Measurements from ENCODE around the gene CFDP1.

Gene CFDP1

DNA sequence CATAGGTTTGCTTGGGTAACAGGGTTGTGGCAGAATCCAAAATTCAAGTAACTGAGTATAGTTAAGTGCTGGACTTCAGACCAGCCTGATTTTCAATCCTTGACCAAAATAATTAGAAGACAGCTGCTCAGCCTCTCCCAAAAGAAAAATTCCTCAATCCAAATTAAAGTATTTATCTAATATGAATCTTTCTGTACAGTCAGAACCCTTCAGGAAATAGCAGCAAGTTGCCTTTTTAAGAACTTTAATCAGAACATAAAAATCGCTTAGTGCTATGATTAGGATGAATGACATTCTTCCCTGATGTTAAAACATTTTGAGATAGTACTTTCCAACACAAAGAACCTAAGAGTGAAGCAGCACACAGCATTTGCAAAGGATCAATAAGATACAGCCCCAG, 50.2 kb downstream of the CFDP1 start:
- TF ChIP-seq, protein P1, sequence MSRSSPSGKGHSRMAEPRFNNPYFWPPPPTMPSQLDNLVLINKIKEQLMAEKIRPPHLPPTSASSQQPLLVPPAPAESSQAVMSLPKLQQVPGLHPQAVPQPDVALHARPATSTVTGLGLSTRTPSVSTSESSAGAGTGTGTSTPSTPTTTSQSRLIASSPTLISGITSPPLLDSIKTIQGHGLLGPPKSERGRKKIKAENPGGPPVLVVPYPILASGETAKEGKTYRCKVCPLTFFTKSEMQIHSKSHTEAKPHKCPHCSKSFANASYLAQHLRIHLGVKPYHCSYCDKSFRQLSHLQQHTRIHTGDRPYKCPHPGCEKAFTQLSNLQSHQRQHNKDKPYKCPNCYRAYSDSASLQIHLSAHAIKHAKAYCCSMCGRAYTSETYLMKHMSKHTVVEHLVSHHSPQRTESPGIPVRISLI (tag by site-specific recombination; IDR thresholded peaks at IDR 0.05), result no peak
- TF ChIP-seq ZNF510 (tag by site-specific recombination; IDR thresholded peaks at IDR 0.05; ENCODE audit: insufficient replicate concordance) (no peak), ZNF239 (tag by site-specific recombination; IDR thresholded peaks at IDR 0.05) (no peak), ZNF211 (tag by site-specific recombination; IDR thresholded peaks at IDR 0.05; ENCODE audit: low read depth) (no peak), ZNF596 (tag by site-specific recombination; IDR thresholded peaks at IDR 0.05) (no peak), ZNF19 (tag by site-specific recombination; IDR thresholded peaks at IDR 0.05; ENCODE audit: low read depth) (no peak), ZNF350 (tag by site-specific recombination; IDR thresholded peaks at IDR 0.05) (no peak), ZNF792 (tag by site-specific recombination; IDR thresholded peaks at IDR 0.05) (no peak), ZNF114 (tag by site-specific recombination; IDR thresholded peaks at IDR 0.05) (no peak), EGR2 (tag by site-specific recombination; IDR thresholded peaks at IDR 0.05; ENCODE audit: low read depth) (no peak), KLF8 (tag by site-specific recombination; IDR thresholded peaks at IDR 0.05) (no peak)
- TF ChIP-seq, protein P2, sequence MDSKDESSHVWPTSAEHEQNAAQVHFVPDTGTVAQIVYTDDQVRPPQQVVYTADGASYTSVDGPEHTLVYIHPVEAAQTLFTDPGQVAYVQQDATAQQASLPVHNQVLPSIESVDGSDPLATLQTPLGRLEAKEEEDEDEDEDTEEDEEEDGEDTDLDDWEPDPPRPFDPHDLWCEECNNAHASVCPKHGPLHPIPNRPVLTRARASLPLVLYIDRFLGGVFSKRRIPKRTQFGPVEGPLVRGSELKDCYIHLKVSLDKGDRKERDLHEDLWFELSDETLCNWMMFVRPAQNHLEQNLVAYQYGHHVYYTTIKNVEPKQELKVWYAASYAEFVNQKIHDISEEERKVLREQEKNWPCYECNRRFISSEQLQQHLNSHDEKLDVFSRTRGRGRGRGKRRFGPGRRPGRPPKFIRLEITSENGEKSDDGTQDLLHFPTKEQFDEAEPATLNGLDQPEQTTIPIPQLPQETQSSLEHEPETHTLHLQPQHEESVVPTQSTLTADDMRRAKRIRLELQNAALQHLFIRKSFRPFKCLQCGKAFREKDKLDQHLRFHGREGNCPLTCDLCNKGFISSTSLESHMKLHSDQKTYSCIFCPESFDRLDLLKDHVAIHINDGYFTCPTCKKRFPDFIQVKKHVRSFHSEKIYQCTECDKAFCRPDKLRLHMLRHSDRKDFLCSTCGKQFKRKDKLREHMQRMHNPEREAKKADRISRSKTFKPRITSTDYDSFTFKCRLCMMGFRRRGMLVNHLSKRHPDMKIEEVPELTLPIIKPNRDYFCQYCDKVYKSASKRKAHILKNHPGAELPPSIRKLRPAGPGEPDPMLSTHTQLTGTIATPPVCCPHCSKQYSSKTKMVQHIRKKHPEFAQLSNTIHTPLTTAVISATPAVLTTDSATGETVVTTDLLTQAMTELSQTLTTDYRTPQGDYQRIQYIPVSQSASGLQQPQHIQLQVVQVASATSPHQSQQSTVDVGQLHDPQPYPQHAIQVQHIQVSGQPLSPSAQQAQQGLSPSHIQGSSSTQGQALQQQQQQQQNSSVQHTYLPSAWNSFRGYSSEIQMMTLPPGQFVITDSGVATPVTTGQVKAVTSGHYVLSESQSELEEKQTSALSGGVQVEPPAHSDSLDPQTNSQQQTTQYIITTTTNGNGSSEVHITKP (tag by site-specific recombination; IDR thresholded peaks at IDR 0.05), result no peak
- TF ChIP-seq, protein P3, sequence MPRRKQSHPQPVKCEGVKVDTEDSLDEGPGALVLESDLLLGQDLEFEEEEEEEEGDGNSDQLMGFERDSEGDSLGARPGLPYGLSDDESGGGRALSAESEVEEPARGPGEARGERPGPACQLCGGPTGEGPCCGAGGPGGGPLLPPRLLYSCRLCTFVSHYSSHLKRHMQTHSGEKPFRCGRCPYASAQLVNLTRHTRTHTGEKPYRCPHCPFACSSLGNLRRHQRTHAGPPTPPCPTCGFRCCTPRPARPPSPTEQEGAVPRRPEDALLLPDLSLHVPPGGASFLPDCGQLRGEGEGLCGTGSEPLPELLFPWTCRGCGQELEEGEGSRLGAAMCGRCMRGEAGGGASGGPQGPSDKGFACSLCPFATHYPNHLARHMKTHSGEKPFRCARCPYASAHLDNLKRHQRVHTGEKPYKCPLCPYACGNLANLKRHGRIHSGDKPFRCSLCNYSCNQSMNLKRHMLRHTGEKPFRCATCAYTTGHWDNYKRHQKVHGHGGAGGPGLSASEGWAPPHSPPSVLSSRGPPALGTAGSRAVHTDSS (tag by site-specific recombination; IDR thresholded peaks at IDR 0.05), result no peak
- TF ChIP-seq, protein P4, sequence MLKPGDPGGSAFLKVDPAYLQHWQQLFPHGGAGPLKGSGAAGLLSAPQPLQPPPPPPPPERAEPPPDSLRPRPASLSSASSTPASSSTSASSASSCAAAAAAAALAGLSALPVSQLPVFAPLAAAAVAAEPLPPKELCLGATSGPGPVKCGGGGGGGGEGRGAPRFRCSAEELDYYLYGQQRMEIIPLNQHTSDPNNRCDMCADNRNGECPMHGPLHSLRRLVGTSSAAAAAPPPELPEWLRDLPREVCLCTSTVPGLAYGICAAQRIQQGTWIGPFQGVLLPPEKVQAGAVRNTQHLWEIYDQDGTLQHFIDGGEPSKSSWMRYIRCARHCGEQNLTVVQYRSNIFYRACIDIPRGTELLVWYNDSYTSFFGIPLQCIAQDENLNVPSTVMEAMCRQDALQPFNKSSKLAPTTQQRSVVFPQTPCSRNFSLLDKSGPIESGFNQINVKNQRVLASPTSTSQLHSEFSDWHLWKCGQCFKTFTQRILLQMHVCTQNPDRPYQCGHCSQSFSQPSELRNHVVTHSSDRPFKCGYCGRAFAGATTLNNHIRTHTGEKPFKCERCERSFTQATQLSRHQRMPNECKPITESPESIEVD (tag by site-specific recombination; IDR thresholded peaks at IDR 0.05), result no peak
- Histone ChIP-seq H3K36me3 (ENCODE audit: control insufficient read depth in 2 of 2, insufficient read depth in 1 of 2, low read length in 2 of 2) (peaks cover 0 to 4% of the 10 kb centered on the region in 2 experiments; a peak in 2 of 3 replicates), H3K27ac (ENCODE audit: extremely low read depth, low read depth, low read length) (no peak overlapping the region), H3K4me1 (ENCODE audit: control insufficient read depth, insufficient read depth, low read length) (no peaks in the 10 kb centered on the region), H3K4me3 (ENCODE audit: low read depth, low read length) (no peak overlapping the region), H3K9me3 (ENCODE audit: control insufficient read depth, insufficient read depth, low read depth, low read length) (no peaks in the 10 kb centered on the region)
- CTCF ChIA-PET, result interaction anchor here (1.1 to 2.6 kb wide), 3 partner anchors 82 to 184 kb away, joined by 3 to 15 read pairs (median 9); no protein-coding TSS in a partner anchor
- POLR2A ChIA-PET, result no interaction called here

DNA sequence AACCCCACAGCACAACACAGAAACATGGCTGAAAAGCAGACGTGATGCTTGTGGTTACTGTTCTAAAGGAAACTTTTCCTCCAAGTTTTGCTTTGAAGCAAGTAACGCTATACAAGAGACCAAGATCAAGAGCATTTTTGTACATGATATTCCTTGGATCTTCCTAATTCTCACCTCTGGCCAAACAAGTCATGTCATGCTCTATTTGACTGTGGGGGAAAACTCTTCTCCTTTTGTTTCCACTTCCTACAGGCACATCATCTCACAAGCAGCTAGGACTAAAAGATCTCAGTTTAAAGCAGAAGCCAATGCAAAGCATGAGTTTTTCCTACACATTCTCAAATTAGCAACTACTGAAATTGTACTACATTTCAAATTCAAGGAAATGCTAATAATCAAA, 50.7 kb downstream of the CFDP1 start:
- ChIA-PET POLR2A (no interaction called here), CTCF (interaction anchor here (1.1 to 2.6 kb wide), 3 partner anchors 82 to 183 kb away, joined by 3 to 15 read pairs (median 9); no protein-coding TSS in a partner anchor)
- H3K9me3 ChIP-seq (ENCODE audit: control insufficient read depth, insufficient read depth, low read depth, low read length), result no peaks in the 10 kb centered on the region
- peaks cover 0 to 3% of the 10 kb centered on the region in 2 experiments; a peak in 2 of 3 replicates for H3K36me3 ChIP-seq (ENCODE audit: control insufficient read depth in 2 of 2, insufficient read depth in 1 of 2, low read length in 2 of 2)
- no peak overlapping the region for H3K27ac ChIP-seq (ENCODE audit: extremely low read depth, low read depth, low read length)
- no peaks in the 10 kb centered on the region for H3K4me1 ChIP-seq (ENCODE audit: control insufficient read depth, insufficient read depth, low read length)
- no peak overlapping the region for H3K4me3 ChIP-seq (ENCODE audit: low read depth, low read length)
- TF ChIP-seq MYNN (tag by site-specific recombination; IDR thresholded peaks at IDR 0.05; ENCODE audit: borderline replicate concordance) (no peak), ZNF529 (tag by site-specific recombination; IDR thresholded peaks at IDR 0.05; ENCODE audit: insufficient replicate concordance) (no peak), ZNF239 (tag by site-specific recombination; IDR thresholded peaks at IDR 0.05) (no peak), ZNF664 (tag by site-specific recombination; IDR thresholded peaks at IDR 0.05) (no peak), ZNF114 (tag by site-specific recombination; IDR thresholded peaks at IDR 0.05) (no peak), ZFP3 (tag by site-specific recombination; IDR thresholded peaks at IDR 0.05; ENCODE audit: low read depth) (no peak), OSR2 (tag by site-specific recombination; IDR thresholded peaks at IDR 0.05) (no peak), ZNF433 (tag by site-specific recombination; IDR thresholded peaks at IDR 0.05; ENCODE audit: low read depth) (no peak)
- TF ChIP-seq, protein P5, sequence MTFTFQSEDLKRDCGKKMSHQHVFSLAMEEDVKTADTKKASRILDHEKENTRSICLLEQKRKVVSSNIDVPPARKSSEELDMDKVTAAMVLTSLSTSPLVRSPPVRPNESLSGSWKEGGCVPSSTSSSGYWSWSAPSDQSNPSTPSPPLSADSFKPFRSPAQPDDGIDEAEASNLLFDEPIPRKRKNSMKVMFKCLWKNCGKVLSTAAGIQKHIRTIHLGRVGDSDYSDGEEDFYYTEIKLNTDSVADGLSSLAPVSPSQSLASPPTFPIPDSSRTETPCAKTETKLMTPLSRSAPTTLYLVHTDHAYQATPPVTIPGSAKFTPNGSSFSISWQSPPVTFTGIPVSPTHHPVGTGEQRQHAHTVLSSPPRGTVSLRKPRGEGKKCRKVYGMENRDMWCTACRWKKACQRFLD (tag by site-specific recombination; IDR thresholded peaks at IDR 0.05), result no peak
- TF ChIP-seq, protein P6, sequence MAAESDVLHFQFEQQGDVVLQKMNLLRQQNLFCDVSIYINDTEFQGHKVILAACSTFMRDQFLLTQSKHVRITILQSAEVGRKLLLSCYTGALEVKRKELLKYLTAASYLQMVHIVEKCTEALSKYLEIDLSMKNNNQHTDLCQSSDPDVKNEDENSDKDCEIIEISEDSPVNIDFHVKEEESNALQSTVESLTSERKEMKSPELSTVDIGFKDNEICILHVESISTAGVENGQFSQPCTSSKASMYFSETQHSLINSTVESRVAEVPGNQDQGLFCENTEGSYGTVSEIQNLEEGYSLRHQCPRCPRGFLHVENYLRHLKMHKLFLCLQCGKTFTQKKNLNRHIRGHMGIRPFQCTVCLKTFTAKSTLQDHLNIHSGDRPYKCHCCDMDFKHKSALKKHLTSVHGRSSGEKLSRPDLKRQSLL (tag by site-specific recombination; IDR thresholded peaks at IDR 0.05), result no peak
- TF ChIP-seq, protein P7, sequence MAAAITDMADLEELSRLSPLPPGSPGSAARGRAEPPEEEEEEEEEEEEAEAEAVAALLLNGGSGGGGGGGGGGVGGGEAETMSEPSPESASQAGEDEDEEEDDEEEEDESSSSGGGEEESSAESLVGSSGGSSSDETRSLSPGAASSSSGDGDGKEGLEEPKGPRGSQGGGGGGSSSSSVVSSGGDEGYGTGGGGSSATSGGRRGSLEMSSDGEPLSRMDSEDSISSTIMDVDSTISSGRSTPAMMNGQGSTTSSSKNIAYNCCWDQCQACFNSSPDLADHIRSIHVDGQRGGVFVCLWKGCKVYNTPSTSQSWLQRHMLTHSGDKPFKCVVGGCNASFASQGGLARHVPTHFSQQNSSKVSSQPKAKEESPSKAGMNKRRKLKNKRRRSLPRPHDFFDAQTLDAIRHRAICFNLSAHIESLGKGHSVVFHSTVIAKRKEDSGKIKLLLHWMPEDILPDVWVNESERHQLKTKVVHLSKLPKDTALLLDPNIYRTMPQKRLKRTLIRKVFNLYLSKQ (tag by site-specific recombination; IDR thresholded peaks at IDR 0.05; ENCODE audit: borderline replicate concordance), result no peak
